GM19397 (cell line): ENCODE data around the gene CLNK.
A peak's percentile ranks its signal among the peaks of the same experiment; 100 is the strongest.

ENCODE experiments used
- ATAC-seq: cut with Tn5 transposase; IDR thresholded peaks from one replicate; pipeline ENCODE4 v1.9.1; 2021; ENCODE audit warnings: mild to moderate bottlenecking, moderate library complexity; ENCODE audit not compliant: unreplicated experiment

Gene CLNK

GRCh38 chr4:10664408-10664807 lies 20.2 kb downstream of the CLNK start:
- ATAC-seq: no peak

GRCh38 chr4:10662937-10663336 lies 21.6 kb downstream of the CLNK start:
- ATAC-seq: no peak

GRCh38 chr4:10661047-10661446 lies 23.5 kb downstream of the CLNK start:
- no peak for ATAC-seq

GRCh38 chr4:10659251-10659650 lies 25.3 kb downstream of the CLNK start:
- ATAC-seq: no peak

- ATAC-seq: no peak
These were observed 27.6 kb downstream of the CLNK start for GRCh38 chr4:10656988-10657387.

- ATAC-seq: no peak
These were observed 28.1 kb downstream of the CLNK start for GRCh38 chr4:10656420-10656819.

- ATAC-seq: no peak
These were observed 28.6 kb downstream of the CLNK start for GRCh38 chr4:10655968-10656367.

- no peak for ATAC-seq
These were observed 36.1 kb downstream of the CLNK start for GRCh38 chr4:10648479-10648878.

- no peak for ATAC-seq
These were observed 36.7 kb downstream of the CLNK start for GRCh38 chr4:10647846-10648245.

GRCh38 chr4:10643600-10644425 lies 40.8 kb downstream of the CLNK start:
- ATAC-seq: no peak

GRCh38 chr4:10640561-10641201 lies 43.9 kb downstream of the CLNK start:
- no peak for ATAC-seq

- no peak for ATAC-seq
These were observed 44.9 kb downstream of the CLNK start for GRCh38 chr4:10639664-10640063.

GRCh38 chr4:10639100-10639499 lies 45.5 kb downstream of the CLNK start:
- no peak for ATAC-seq

- no peak for ATAC-seq
These were observed 49.5 kb downstream of the CLNK start for GRCh38 chr4:10635091-10635490.

- no peak for ATAC-seq
These were observed 55.2 kb downstream of the CLNK start for GRCh38 chr4:10629394-10629793.

GRCh38 chr4:10625131-10625530 lies 59.4 kb downstream of the CLNK start:
- no peak for ATAC-seq

GRCh38 chr4:10623862-10624261 lies 60.7 kb downstream of the CLNK start:
- ATAC-seq: no peak

GRCh38 chr4:10623241-10623640 lies 61.3 kb downstream of the CLNK start:
- no peak for ATAC-seq

GRCh38 chr4:10622728-10623127 lies 61.8 kb downstream of the CLNK start:
- peak; percentile 73 for ATAC-seq

GRCh38 chr4:10620935-10621488 lies 63.6 kb downstream of the CLNK start:
- ATAC-seq: no peak

- no peak for ATAC-seq
These were observed 64.7 kb downstream of the CLNK start for GRCh38 chr4:10619855-10620254.

- ATAC-seq: no peak
These were observed 65.3 kb downstream of the CLNK start for GRCh38 chr4:10619220-10619619.
